Mucosa of gallbladder (tissue), 1 donor: Measurements from ENCODE around the gene GRIP1. TPM values are rescaled to one million over a fixed set of nuclear protein-coding genes. Genes with fewer than 3 reads are reported as not detected.
A peak's percentile ranks its signal among the peaks of the same experiment; 100 is the strongest.

Experiments
- DNase-seq: peaks from one replicate; pipeline ENCODE4 v3.0.0-alpha.2; 2020; ENCODE audit warnings: low spot score
- total RNA-seq: library from RNA; stranded (reverse); gene quantifications from one replicate; pipeline ENCODE4 v1.2.1, GENCODE V29; 2021
- donor health status: DM: no; HTN: no; CAD: no.

Gene GRIP1
- total RNA-seq, 1 donor from 2014 or later, result 18.9 TPM

GRCh38 chr12:66692170-66692569, 13.3 kb upstream of the GRIP1 start:
- no peak for DNase-seq

- DNase-seq, result peak; percentile 18
These were observed 10.1 kb upstream of the GRIP1 start for GRCh38 chr12:66688846-66689439.

GRCh38 chr12:66684222-66684621, 5.3 kb upstream of the GRIP1 start:
- no peak for DNase-seq

- DNase-seq, result no peak
These were observed 4.9 kb upstream of the GRIP1 start for GRCh38 chr12:66683822-66684221.

- no peak for DNase-seq
These were observed 4.2 kb upstream of the GRIP1 start for GRCh38 chr12:66683073-66683472.

GRCh38 chr12:66679461-66680084, 697 bp upstream of the GRIP1 start:
- no peak for DNase-seq

- DNase-seq, result no peak
These were observed 2.6 kb downstream of the GRIP1 start for GRCh38 chr12:66676241-66676640.

GRCh38 chr12:66674495-66675122, 4.3 kb downstream of the GRIP1 start:
- no peak for DNase-seq

GRCh38 chr12:66669541-66669940, 9.3 kb downstream of the GRIP1 start:
- DNase-seq, result no peak

- DNase-seq, result no peak
These were observed 10.6 kb downstream of the GRIP1 start for GRCh38 chr12:66668311-66668710.

- DNase-seq, result no peak
These were observed 11.0 kb downstream of the GRIP1 start for GRCh38 chr12:66667906-66668305.

GRCh38 chr12:66666481-66666880, 12.4 kb downstream of the GRIP1 start:
- DNase-seq, result no peak

- DNase-seq, result no peak
These were observed 13.4 kb downstream of the GRIP1 start for GRCh38 chr12:66665435-66665985.

GRCh38 chr12:66664076-66664475, 14.8 kb downstream of the GRIP1 start:
- DNase-seq, result no peak

GRCh38 chr12:66663611-66664010, 15.3 kb downstream of the GRIP1 start:
- DNase-seq, result no peak

GRCh38 chr12:66662729-66663128, 16.1 kb downstream of the GRIP1 start:
- DNase-seq, result no peak

GRCh38 chr12:66662179-66662578, 16.7 kb downstream of the GRIP1 start:
- no peak for DNase-seq

GRCh38 chr12:66661357-66661756, 17.5 kb downstream of the GRIP1 start:
- no peak for DNase-seq

GRCh38 chr12:66653796-66654195, 25.1 kb downstream of the GRIP1 start:
- DNase-seq, result no peak

GRCh38 chr12:66648033-66648735, 30.7 kb downstream of the GRIP1 start:
- DNase-seq, result no peak

GRCh38 chr12:66647034-66647691, 31.7 kb downstream of the GRIP1 start:
- no peak for DNase-seq

GRCh38 chr12:66644151-66644550, 34.7 kb downstream of the GRIP1 start:
- DNase-seq, result no peak
